K562 (cell line): ENCODE measurements around the gene FPGS. TPM values are rescaled to one million over a fixed set of nuclear protein-coding genes. Genes with fewer than 3 reads are reported as not detected.
A peak's percentile ranks its signal among the peaks of the same experiment; 100 is the strongest.

Experiments
- ATF1 ChIP-seq, 2 experiments: fragments of 450-650 bp in 1 of 2; IDR thresholded peaks; 2 replicates each; pipeline ENCODE4 v1.6.1; 2016; ENCODE audit warnings: missing compliant biosample characterization in 1 of 2, missing genetic modification characterization in 1 of 2
- CEBPB ChIP-seq: fragments of 450-650 bp; IDR thresholded peaks from 2 replicates; pipeline ENCODE4 v1.6.1; 2016; ENCODE audit warnings: missing genetic modification characterization, missing compliant biosample characterization
- DPF2 ChIP-seq: fragments of 450-650 bp; IDR thresholded peaks from 2 replicates; pipeline ENCODE4 v1.6.1; 2016
- HCFC1 ChIP-seq: IDR thresholded peaks from 2 replicates; pipeline ENCODE4 v1.6.1; 2012; ENCODE audit warnings: low read depth, low read length, improper control_type of control experiment
- HDAC2 ChIP-seq: fragments of 450-650 bp; IDR thresholded peaks from 2 replicates; pipeline ENCODE4 v1.6.1; 2016; ENCODE audit warnings: mild to moderate bottlenecking
- JUND ChIP-seq, 2 experiments: IDR thresholded peaks; 2 replicates in 1 of 2; 3 replicates in 1 of 2; pipeline ENCODE4 v1.6.1; 2011; ENCODE audit warnings: borderline replicate concordance in 2 of 2, low read depth in 2 of 2, low read length in 2 of 2, improper control_type of control experiment in 1 of 2, missing biosample characterization in 1 of 2, missing genetic modification characterization in 1 of 2, missing genetic modification reagents in 1 of 2
- RAD21 ChIP-seq, 2 experiments: fragments of 250-450 bp in 1 of 2; fragments of 450-650 bp in 1 of 2; sonication (Bioruptor Pico) in 1 of 2; formaldehyde crosslinking in 1 of 2; IDR thresholded peaks in 1 of 2; conservative IDR thresholded peaks in 1 of 2; 2 replicates each; pipeline versions ENCODE4 v1.4.0 to v1.8.0; 2020 to 2022; ENCODE audit warnings: mild to moderate bottlenecking in 2 of 2, moderate library complexity in 1 of 2
- RBBP5 ChIP-seq: fragments of 200-600 bp; sonication (generic); IDR thresholded peaks from 2 replicates; pipeline ENCODE4 v1.6.1; 2012; ENCODE audit warnings: borderline replicate concordance, mild to moderate bottlenecking, low read length, control low read depth, inconsistent platforms; ENCODE audit not compliant: insufficient read depth, poor library complexity, severe bottlenecking
- SAFB2 ChIP-seq: fragments of 200-400 bp; formaldehyde crosslinking; IDR thresholded peaks from 2 replicates; pipeline ENCODE4 v1.6.1; 2018; ENCODE audit warnings: borderline replicate concordance, low read length, low read depth, moderate library complexity; ENCODE audit not compliant: severe bottlenecking
- SAP30 ChIP-seq: fragments of 200-600 bp; sonication (generic); IDR thresholded peaks from 2 replicates; pipeline ENCODE4 v1.6.1; 2012; ENCODE audit warnings: borderline replicate concordance, low read depth, mild to moderate bottlenecking, moderate library complexity, low read length, control low read depth, inconsistent platforms; ENCODE audit not compliant: insufficient read depth, poor library complexity, severe bottlenecking
- STAG1 ChIP-seq: sonication (generic); formaldehyde crosslinking; IDR thresholded peaks from 2 replicates; pipeline ENCODE4 v1.5.0; 2020; ENCODE audit warnings: missing genetic modification reagents, borderline replicate concordance
- TAF1 ChIP-seq: IDR thresholded peaks from 2 replicates; pipeline ENCODE4 v1.6.1; 2011; ENCODE audit warnings: mild to moderate bottlenecking, low read length, moderate library complexity; ENCODE audit not compliant: insufficient read depth, control insufficient read depth, severe bottlenecking; ENCODE audit errors: extremely low read depth
- TCF3 ChIP-seq: sonication (generic); formaldehyde crosslinking; IDR thresholded peaks from 2 replicates; pipeline ENCODE4 v1.4.0; 2020; ENCODE audit warnings: mild to moderate bottlenecking, missing genetic modification reagents
- ZEB2 ChIP-seq: fragments of 450-650 bp; IDR thresholded peaks from 2 replicates; pipeline ENCODE4 v1.6.1; 2016
- polyA plus RNA-seq, 8 experiments: library from polyadenylated mRNA; depleted of rRNA in 4 of 8; stranded (reverse) in 5 of 8; unstranded in 3 of 8; fragments of >200 nt; fragmentation: Nextera tagmentation in 2 of 8; fragmentation: Illumina TruSeq in 1 of 8; extraction: Ambion mirVana in 2 of 8; extraction: Trizol in 1 of 8; gene quantifications; 2 replicates each; pipeline versions ENCODE4 v1.2.1 to v1.2.3, GENCODE V29; 2011 to 2014; ENCODE audit warnings: inconsistent platforms in 1 of 8, missing spikeins in 1 of 8
- total RNA-seq, 7 experiments: library from RNA; depleted of rRNA in 6 of 7; stranded (reverse); fragments of >200 nt in 6 of 7; fragmentation: Illumina TruSeq in 2 of 7; extraction: Trizol in 2 of 7; gene quantifications; 2 replicates each; pipeline versions ENCODE4 v1.2.1 to v1.2.3, GENCODE V29; 2011 to 2021; ENCODE audit warnings: low replicate concordance in 1 of 7
- TF ChIP-seq, protein P1 (sequence below): fragments of 450-650 bp; IDR thresholded peaks from 2 replicates; pipeline ENCODE4 v1.6.1; 2016; ENCODE audit warnings: borderline replicate concordance
- TF ChIP-seq, protein P2 (sequence below), 2 experiments: IDR thresholded peaks; 2 replicates each; pipeline ENCODE4 v1.6.1; 2011; ENCODE audit warnings: borderline replicate concordance in 1 of 2, control low read depth in 1 of 2, low read depth in 1 of 2, low read length in 1 of 2, mild to moderate bottlenecking in 1 of 2, mixed read lengths in 1 of 2, moderate library complexity in 1 of 2; ENCODE audit not compliant: insufficient read depth in 1 of 2, insufficient read length in 1 of 2, poor library complexity in 1 of 2, severe bottlenecking in 1 of 2; ENCODE audit errors: extremely low read depth in 1 of 2
- TF ChIP-seq, protein P3 (sequence below), 3 experiments: IDR thresholded peaks in 2 of 3; conservative IDR thresholded peaks in 1 of 3; 2 replicates each; pipeline ENCODE4 v1.5.1; 2011 to 2012; ENCODE audit warnings: low read length in 3 of 3, mild to moderate bottlenecking in 3 of 3, control low read depth in 2 of 3, improper control_type of control experiment in 1 of 3, inconsistent platforms in 1 of 3, low read depth in 1 of 3, mixed read lengths in 1 of 3, moderate library complexity in 1 of 3; ENCODE audit not compliant: insufficient read depth in 2 of 3
- TF ChIP-seq, protein P4 (sequence below): sonication (generic); formaldehyde crosslinking; IDR thresholded peaks from 2 replicates; pipeline ENCODE4 v1.8.0; 2022; ENCODE audit warnings: missing genetic modification reagents, mild to moderate bottlenecking, moderate library complexity, borderline replicate concordance

The FPGS gene
- total and polyA plus RNA-seq, 9 of the 15 experiments (the other 6 are each of a cell fraction or from before 2014, with no cell fraction given), result 0.84 to 86.4 (median 59.2) TPM

DNA sequence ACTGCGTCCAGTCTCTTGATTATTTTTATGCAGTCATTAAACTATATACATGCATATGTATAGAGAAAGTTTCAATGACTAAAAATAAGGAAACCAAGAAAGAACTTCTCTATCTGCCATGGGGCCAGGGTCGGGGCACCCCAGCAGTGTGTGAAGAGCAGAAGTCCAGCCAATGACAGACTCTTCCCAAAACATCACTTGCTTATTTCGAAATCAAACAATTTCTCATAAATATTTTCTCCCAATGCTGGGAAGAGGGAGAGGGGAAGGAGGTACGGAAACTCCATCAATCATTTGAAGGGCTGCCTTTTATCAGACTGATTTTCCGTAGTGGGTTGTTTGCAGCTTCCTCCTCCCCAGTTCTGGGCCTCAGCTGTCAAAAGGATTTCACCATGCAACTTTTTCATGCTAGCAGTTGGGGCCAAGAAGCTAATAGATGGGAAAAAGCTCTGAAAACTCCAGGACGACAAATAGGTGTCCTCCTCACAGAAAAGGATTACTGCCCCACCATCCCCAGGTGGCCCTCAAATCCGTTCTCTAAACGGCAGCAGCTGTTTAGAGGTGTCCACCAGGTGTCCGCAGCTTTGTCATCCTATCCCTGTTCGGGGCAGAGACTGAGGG, 617 bp upstream of the FPGS start (continued):
- TF ChIP-seq, protein P1, sequence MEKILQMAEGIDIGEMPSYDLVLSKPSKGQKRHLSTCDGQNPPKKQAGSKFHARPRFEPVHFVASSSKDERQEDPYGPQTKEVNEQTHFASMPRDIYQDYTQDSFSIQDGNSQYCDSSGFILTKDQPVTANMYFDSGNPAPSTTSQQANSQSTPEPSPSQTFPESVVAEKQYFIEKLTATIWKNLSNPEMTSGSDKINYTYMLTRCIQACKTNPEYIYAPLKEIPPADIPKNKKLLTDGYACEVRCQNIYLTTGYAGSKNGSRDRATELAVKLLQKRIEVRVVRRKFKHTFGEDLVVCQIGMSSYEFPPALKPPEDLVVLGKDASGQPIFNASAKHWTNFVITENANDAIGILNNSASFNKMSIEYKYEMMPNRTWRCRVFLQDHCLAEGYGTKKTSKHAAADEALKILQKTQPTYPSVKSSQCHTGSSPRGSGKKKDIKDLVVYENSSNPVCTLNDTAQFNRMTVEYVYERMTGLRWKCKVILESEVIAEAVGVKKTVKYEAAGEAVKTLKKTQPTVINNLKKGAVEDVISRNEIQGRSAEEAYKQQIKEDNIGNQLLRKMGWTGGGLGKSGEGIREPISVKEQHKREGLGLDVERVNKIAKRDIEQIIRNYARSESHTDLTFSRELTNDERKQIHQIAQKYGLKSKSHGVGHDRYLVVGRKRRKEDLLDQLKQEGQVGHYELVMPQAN, result peak; percentile 28; the same call in 1 of the 2 replicates
- TF ChIP-seq STAG1 (CRISPR knock-in tag), result no peak
- TF ChIP-seq CEBPB (tag), result peak; percentile 68
- TF ChIP-seq ATF1 (CRISPR knock-in tag; IDR thresholded peaks at IDR 0.05), result no peak
- TF ChIP-seq ATF1 (tag; IDR thresholded peaks at IDR 0.05), result 0 out of 2 replicates have a peak, but pooled peaks have one; percentile 42
- 0 out of 2 replicates have a peak, but pooled peaks have one; percentile 9 for TF ChIP-seq JUND (IDR thresholded peaks at IDR 0.05; ENCODE audit: borderline replicate concordance, low read depth, low read length)
- TF ChIP-seq JUND (tag; IDR thresholded peaks at IDR 0.05; ENCODE audit: borderline replicate concordance, low read depth, low read length), result no peak
- TF ChIP-seq HCFC1, result 0 out of 2 replicates have a peak, but pooled peaks have one; percentile 3
- peak in 1 of 2 experiments; percentile 30; a peak in 3 of 4 replicates for TF ChIP-seq RAD21 (CRISPR knock-in tag; conservative IDR thresholded peaks at IDR 0.05 in 1 of 2, IDR thresholded peaks at IDR 0.05 in 1 of 2)
- TF ChIP-seq, protein P2, sequence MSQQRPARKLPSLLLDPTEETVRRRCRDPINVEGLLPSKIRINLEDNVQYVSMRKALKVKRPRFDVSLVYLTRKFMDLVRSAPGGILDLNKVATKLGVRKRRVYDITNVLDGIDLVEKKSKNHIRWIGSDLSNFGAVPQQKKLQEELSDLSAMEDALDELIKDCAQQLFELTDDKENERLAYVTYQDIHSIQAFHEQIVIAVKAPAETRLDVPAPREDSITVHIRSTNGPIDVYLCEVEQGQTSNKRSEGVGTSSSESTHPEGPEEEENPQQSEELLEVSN (IDR thresholded peaks at IDR 0.05; ENCODE audit: borderline replicate concordance in 1 of 2, extremely low read depth in 1 of 2, insufficient read depth in 1 of 2, insufficient read length in 1 of 2, low read depth in 1 of 2, low read length in 1 of 2, poor library complexity in 1 of 2, severe bottlenecking in 1 of 2), result peak in 1 of 2 experiments; percentile 4
- TF ChIP-seq TCF3 (CRISPR knock-in tag), result 0 out of 2 replicates have a peak, but pooled peaks have one; percentile 12
- TF ChIP-seq, protein P3, sequence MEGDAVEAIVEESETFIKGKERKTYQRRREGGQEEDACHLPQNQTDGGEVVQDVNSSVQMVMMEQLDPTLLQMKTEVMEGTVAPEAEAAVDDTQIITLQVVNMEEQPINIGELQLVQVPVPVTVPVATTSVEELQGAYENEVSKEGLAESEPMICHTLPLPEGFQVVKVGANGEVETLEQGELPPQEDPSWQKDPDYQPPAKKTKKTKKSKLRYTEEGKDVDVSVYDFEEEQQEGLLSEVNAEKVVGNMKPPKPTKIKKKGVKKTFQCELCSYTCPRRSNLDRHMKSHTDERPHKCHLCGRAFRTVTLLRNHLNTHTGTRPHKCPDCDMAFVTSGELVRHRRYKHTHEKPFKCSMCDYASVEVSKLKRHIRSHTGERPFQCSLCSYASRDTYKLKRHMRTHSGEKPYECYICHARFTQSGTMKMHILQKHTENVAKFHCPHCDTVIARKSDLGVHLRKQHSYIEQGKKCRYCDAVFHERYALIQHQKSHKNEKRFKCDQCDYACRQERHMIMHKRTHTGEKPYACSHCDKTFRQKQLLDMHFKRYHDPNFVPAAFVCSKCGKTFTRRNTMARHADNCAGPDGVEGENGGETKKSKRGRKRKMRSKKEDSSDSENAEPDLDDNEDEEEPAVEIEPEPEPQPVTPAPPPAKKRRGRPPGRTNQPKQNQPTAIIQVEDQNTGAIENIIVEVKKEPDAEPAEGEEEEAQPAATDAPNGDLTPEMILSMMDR (IDR thresholded peaks at IDR 0.05 in 2 of 3, conservative IDR thresholded peaks at IDR 0.05 in 1 of 3; ENCODE audit: insufficient read depth in 2 of 3, low read depth in 1 of 3, low read length in 3 of 3), result peak in 2 of 3 experiments; percentile 25 to 35; a peak in 3 of 6 replicates
- TF ChIP-seq, protein P4, sequence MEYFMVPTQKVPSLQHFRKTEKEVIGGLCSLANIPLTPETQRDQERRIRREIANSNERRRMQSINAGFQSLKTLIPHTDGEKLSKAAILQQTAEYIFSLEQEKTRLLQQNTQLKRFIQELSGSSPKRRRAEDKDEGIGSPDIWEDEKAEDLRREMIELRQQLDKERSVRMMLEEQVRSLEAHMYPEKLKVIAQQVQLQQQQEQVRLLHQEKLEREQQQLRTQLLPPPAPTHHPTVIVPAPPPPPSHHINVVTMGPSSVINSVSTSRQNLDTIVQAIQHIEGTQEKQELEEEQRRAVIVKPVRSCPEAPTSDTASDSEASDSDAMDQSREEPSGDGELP (CRISPR knock-in tag), result peak; percentile 75
- peak; percentile 8 for TF ChIP-seq RBBP5
- no peak for TF ChIP-seq TAF1
- no peak for TF ChIP-seq DPF2
- peak; percentile 31 for TF ChIP-seq SAP30
- peak; percentile 92; the same call in 1 of the 2 replicates for TF ChIP-seq ZEB2
- no peak for TF ChIP-seq SAFB2
- 0 out of 2 replicates have a peak, but pooled peaks have one; percentile 8 for TF ChIP-seq HDAC2
